H9 (cell line): ENCODE data around the gene LOXL1. TPM values are rescaled to one million over a fixed set of nuclear protein-coding genes. Genes with fewer than 3 reads are reported as not detected.

Source experiments
- DNase-seq: peaks from one replicate; pipeline ENCODE4 v3.0.0-alpha.2; 2017
- H2AFZ ChIP-seq: one replicate; pipeline ENCODE4 v1.6.1; 2013; ENCODE audit warnings: mild to moderate bottlenecking, low read length, control low read depth, moderate library complexity
- H2AK5ac ChIP-seq: 2 replicates; pipeline ENCODE4 v1.6.1; 2013; ENCODE audit warnings: low read length, control low read depth, mixed read lengths; ENCODE audit not compliant: insufficient read length
- H2BK120ac ChIP-seq: one replicate; pipeline ENCODE4 v1.6.1; 2013; ENCODE audit warnings: low read depth, mild to moderate bottlenecking, low read length, control low read depth, inconsistent platforms; ENCODE audit not compliant: poor library complexity, severe bottlenecking
- H2BK12ac ChIP-seq: 2 replicates; pipeline ENCODE4 v1.6.1; 2013; ENCODE audit warnings: low read length, control low read depth, mixed read lengths, low read depth; ENCODE audit not compliant: insufficient read length
- H2BK15ac ChIP-seq: 2 replicates; pipeline ENCODE4 v1.6.1; 2013; ENCODE audit warnings: low read depth, low read length, control low read depth
- H2BK20ac ChIP-seq: one replicate; pipeline ENCODE4 v1.6.1; 2013; ENCODE audit warnings: low read depth, mild to moderate bottlenecking, low read length, control low read depth, inconsistent platforms; ENCODE audit not compliant: poor library complexity, severe bottlenecking
- H2BK5ac ChIP-seq: 2 replicates; pipeline ENCODE4 v1.6.1; 2013; ENCODE audit warnings: low read length, control low read depth, mixed read lengths; ENCODE audit not compliant: insufficient read length
- H3K14ac ChIP-seq: 2 replicates; pipeline ENCODE4 v1.6.1; 2013; ENCODE audit warnings: low read length, control low read depth; ENCODE audit not compliant: insufficient read depth
- H3K18ac ChIP-seq: 2 replicates; pipeline ENCODE4 v1.6.1; 2013; ENCODE audit warnings: low read depth, mild to moderate bottlenecking, mixed read lengths, low read length, control low read depth; ENCODE audit not compliant: insufficient read length
- H3K23ac ChIP-seq: 2 replicates; pipeline ENCODE4 v1.6.1; 2013; ENCODE audit warnings: low read length, control low read depth, mixed read lengths, low read depth; ENCODE audit not compliant: insufficient read length
- H3K23me2 ChIP-seq: 2 replicates; pipeline ENCODE4 v1.6.1; 2013; ENCODE audit warnings: low read depth, mild to moderate bottlenecking, mixed read lengths, low read length, control low read depth; ENCODE audit not compliant: insufficient read length, poor library complexity, severe bottlenecking
- H3K27ac ChIP-seq: 2 replicates; pipeline ENCODE4 v1.5.1; 2013; ENCODE audit warnings: low read length, control low read depth, mixed read lengths, low read depth; ENCODE audit not compliant: insufficient read length
- H3K27me3 ChIP-seq: 2 replicates; pipeline ENCODE4 v1.6.1; 2013; ENCODE audit warnings: low read length, control low read depth, inconsistent platforms; ENCODE audit not compliant: insufficient read depth
- H3K4ac ChIP-seq: 2 replicates; pipeline ENCODE4 v1.6.1; 2013; ENCODE audit warnings: low read depth, mild to moderate bottlenecking, control low read depth, inconsistent platforms, low read length, moderate library complexity
- H3K4me1 ChIP-seq: 2 replicates; pipeline ENCODE4 v1.6.1; 2013; ENCODE audit warnings: low read length, control low read depth, inconsistent platforms; ENCODE audit not compliant: insufficient read depth
- H3K4me2 ChIP-seq: 2 replicates; pipeline ENCODE4 v1.6.1; 2013; ENCODE audit warnings: low read length, control low read depth, mixed read lengths; ENCODE audit not compliant: insufficient read length, insufficient read depth
- H3K56ac ChIP-seq: 2 replicates; pipeline ENCODE4 v1.6.1; 2013; ENCODE audit warnings: low read depth, mild to moderate bottlenecking, mixed read lengths, low read length, control low read depth; ENCODE audit not compliant: insufficient read length
- H3K79me1 ChIP-seq: 2 replicates; pipeline ENCODE4 v1.6.1; 2013; ENCODE audit warnings: low read depth, mild to moderate bottlenecking, moderate library complexity, low read length, control low read depth, inconsistent platforms; ENCODE audit not compliant: insufficient read depth, poor library complexity, severe bottlenecking
- H3K79me2 ChIP-seq: 2 replicates; pipeline ENCODE4 v1.6.1; 2013; ENCODE audit warnings: low read length, control low read depth, inconsistent platforms; ENCODE audit not compliant: insufficient read depth
- H3K9ac ChIP-seq: 2 replicates; pipeline ENCODE4 v1.6.1; 2013; ENCODE audit warnings: low read length, control low read depth, mixed read lengths; ENCODE audit not compliant: insufficient read length; ENCODE audit errors: extremely low read depth
- H3K9me3 ChIP-seq: one replicate; pipeline ENCODE4 v1.6.1; 2013; ENCODE audit warnings: low read depth, low read length, inconsistent platforms; ENCODE audit not compliant: control insufficient read depth
- H3T11ph ChIP-seq: one replicate; pipeline ENCODE4 v1.6.1; 2013; ENCODE audit warnings: mild to moderate bottlenecking, low read length, control low read depth, inconsistent platforms
- H4K20me1 ChIP-seq: one replicate; pipeline ENCODE4 v1.6.1; 2013; ENCODE audit not compliant: control insufficient read depth, insufficient read length, insufficient read depth
- H4K5ac ChIP-seq: 2 replicates; pipeline ENCODE4 v1.6.1; 2013; ENCODE audit warnings: low read depth, mild to moderate bottlenecking, mixed read lengths, low read length, control low read depth; ENCODE audit not compliant: insufficient read length
- H4K8ac ChIP-seq: replicated peaks from 2 replicates; pipeline ENCODE4 v1.6.1; 2013; ENCODE audit warnings: low read length, control low read depth, mixed read lengths, low read depth; ENCODE audit not compliant: insufficient read length
- H4K91ac ChIP-seq: 2 replicates; pipeline ENCODE4 v1.6.1; 2013; ENCODE audit warnings: low read depth, mild to moderate bottlenecking, moderate library complexity, mixed read lengths, low read length, control low read depth; ENCODE audit not compliant: insufficient read length
- H3K27ac Mint-ChIP-seq, 3 experiments: 2 replicates in 2 of 3; 3 replicates in 1 of 3; pipeline ENCODE4 v1.8.0; 2020 to 2021; ENCODE audit warnings: mixed read lengths in 3 of 3, mild to moderate bottlenecking in 1 of 3, moderate library complexity in 1 of 3
- H3K27me3 Mint-ChIP-seq: 2 replicates; pipeline ENCODE4 v1.8.0; 2021; ENCODE audit warnings: low read depth, mild to moderate bottlenecking, moderate library complexity, mixed read lengths
- H3K36me3 Mint-ChIP-seq, 3 experiments: 2 replicates in 2 of 3; 3 replicates in 1 of 3; pipeline ENCODE4 v1.8.0; 2020 to 2021; ENCODE audit warnings: low read depth in 3 of 3, mixed read lengths in 3 of 3; ENCODE audit not compliant: insufficient read depth in 1 of 3
- H3K4me1 Mint-ChIP-seq, 2 experiments: 2 replicates each; pipeline ENCODE4 v1.8.0; 2020; ENCODE audit warnings: mixed read lengths in 2 of 2
- H3K4me3 Mint-ChIP-seq, 2 experiments: 2 replicates in 1 of 2; 3 replicates in 1 of 2; pipeline ENCODE4 v1.8.0; 2020 to 2021; ENCODE audit warnings: mild to moderate bottlenecking in 2 of 2, mixed read lengths in 2 of 2, moderate library complexity in 1 of 2
- H3K9me3 Mint-ChIP-seq, 2 experiments: 2 replicates in 1 of 2; 3 replicates in 1 of 2; pipeline ENCODE4 v1.8.0; 2020; ENCODE audit warnings: mild to moderate bottlenecking in 2 of 2, mixed read lengths in 2 of 2, moderate library complexity in 1 of 2
- CTCF ChIP-seq: fragments of 200-600 bp; sonication (generic); conservative IDR thresholded peaks from 3 replicates; pipeline ENCODE4 v1.8.0; 2021; ENCODE audit warnings: antibody characterized with exemption, mild to moderate bottlenecking
- WGBS: extraction: QIAGEN DNeasy Blood & Tissue Kit; methylation state at CpG from one replicate; pipeline ENCODE4 v1.1.7; 2013; ENCODE audit warnings: missing lambda C conversion rate, low lambda C conversion rate, mixed read lengths; ENCODE audit not compliant: insufficient read length; ENCODE audit errors: extremely low coverage; 5-methylcytosine and 5-hydroxymethylcytosine counted together
- total RNA-seq: library from RNA; stranded (reverse); gene quantifications from 2 replicates; pipeline ENCODE4 v1.2.1, GENCODE V29; 2021

Gene LOXL1
- total RNA-seq, 1 experiment from 2014 or later, result 9.1 TPM

GRCh38 chr15:73899197-73900094 lies 26.8 kb upstream of the LOXL1 start:
- Histone ChIP-seq H3K79me1 (no peaks in the 10 kb centered on the region), H3T11ph (no peak overlapping the region), H4K20me1 (no peaks in the 10 kb centered on the region), H2BK120ac (no peak overlapping the region), H2BK5ac (no peak overlapping the region), H3K4me1 (no peaks in the 10 kb centered on the region), H3K27me3 (no peaks in the 10 kb centered on the region), H2AFZ (no peak overlapping the region), H3K23me2 (no peaks in the 10 kb centered on the region), H4K8ac (no peak overlapping the region), H2AK5ac (no peak overlapping the region), H3K23ac (no peak overlapping the region), H3K27ac (no peak overlapping the region), H3K9me3 (no peaks in the 10 kb centered on the region), H2BK12ac (no peak overlapping the region), H3K9ac (no peak overlapping the region), H4K5ac (no peak overlapping the region), H4K91ac (no peak overlapping the region), H3K79me2 (no peaks in the 10 kb centered on the region), H2BK20ac (no peak overlapping the region), H3K4me2 (no peak overlapping the region), H3K18ac (no peak overlapping the region), H2BK15ac (no peak overlapping the region), H3K56ac (no peak overlapping the region), H3K14ac (no peak overlapping the region; the same call in 1 of the 2 replicates), H3K4ac (no peak overlapping the region)
- TF ChIP-seq CTCF, result peak; percentile 34; the same call in 2 of the 3 replicates
- no CpG with 5 or more reads among the region's 15 CpGs for WGBS
- Mint-ChIP-seq H3K27ac (peak overlapping the region in 1 of 3 experiments; percentile 22; a peak in 2 of 7 replicates), H3K36me3 (no peaks in the 10 kb centered on the region; a peak in 1 of 7 replicates), H3K27me3 (peaks cover 1% of the 10 kb centered on the region), H3K4me3 (no peak overlapping the region), H3K4me1 (peaks cover 13 to 17% of the 10 kb centered on the region in 2 experiments), H3K9me3 (peaks cover 0 to 4% of the 10 kb centered on the region in 2 experiments; a peak in 2 of 5 replicates)
- peak; percentile 60 for DNase-seq
